Measurements from ENCODE around the gene HECW1. TPM values are rescaled to one million over a fixed set of nuclear protein-coding genes. Genes with fewer than 3 reads are reported as not detected.

The HECW1 gene
- total and polyA plus RNA-seq, 2 of the 8 experiments (the other 6 are each of a cell fraction or from before 2014, with no cell fraction given) = 2.9 to 12.7 TPM

DNA sequence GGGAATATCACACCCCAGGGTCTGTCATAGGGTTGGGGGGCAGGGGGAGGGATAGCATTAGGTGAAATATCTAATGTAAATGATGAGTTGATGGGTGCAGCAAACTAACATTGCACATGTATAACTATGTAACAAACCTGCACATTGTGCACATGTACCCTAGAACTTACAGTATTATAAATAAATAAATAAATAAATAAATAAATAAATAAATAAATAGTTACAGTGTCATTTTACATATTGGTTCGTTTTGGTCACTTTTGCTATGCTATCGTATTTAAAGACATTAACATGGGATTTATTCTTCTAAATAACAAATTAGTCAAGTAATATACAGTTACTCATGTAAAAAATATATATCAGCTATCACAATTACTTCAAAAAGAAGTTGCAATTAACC, 228.7 kb downstream of the HECW1 start:
- Histone ChIP-seq H2BK5ac (ENCODE audit: low read depth, low read length) (no peak overlapping the region), H4K8ac (ENCODE audit: extremely low read depth, insufficient read depth, low read length) (no peak overlapping the region), H2AK5ac (ENCODE audit: low read depth, low read length) (no peak overlapping the region), H3K9ac (replicated peaks in 1 of 4; ENCODE audit: extremely low read depth in 1 of 4, low read depth in 3 of 4, low read length in 3 of 4) (no peak overlapping the region), H3K23me2 (ENCODE audit: low read depth, low read length) (no peaks in the 10 kb centered on the region), H3K79me1 (ENCODE audit: low read depth, low read length) (no peaks in the 10 kb centered on the region), H3K4ac (replicated peaks; ENCODE audit: insufficient read length, low read depth, low read length) (no peak overlapping the region), H4K20me1 (replicated peaks in 1 of 2; ENCODE audit: control insufficient read depth in 1 of 2, insufficient read depth in 2 of 2, low read length in 2 of 2) (no peaks in the 10 kb centered on the region), H3K79me2 (ENCODE audit: control insufficient read depth in 1 of 2, insufficient read depth in 2 of 2, low read length in 2 of 2) (no peaks in the 10 kb centered on the region), H3K4me1 (replicated peaks in 1 of 4; ENCODE audit: control insufficient read depth in 3 of 4, insufficient read depth in 4 of 4, low read length in 3 of 4) (no peaks in the 10 kb centered on the region), H4K5ac (ENCODE audit: insufficient read length, low read depth, low read length) (no peak overlapping the region), H3K23ac (ENCODE audit: insufficient read length) (no peak overlapping the region), H3K4me3 (ENCODE audit: extremely low read depth in 1 of 4, insufficient read depth in 2 of 4, low read depth in 3 of 4, low read length in 4 of 4) (no peak overlapping the region), H2BK120ac (replicated peaks; ENCODE audit: low read depth, low read length) (no peak overlapping the region), H3K9me3 (ENCODE audit: insufficient read depth in 2 of 2, low read depth in 1 of 2, low read length in 1 of 2) (no peaks in the 10 kb centered on the region), H3K27ac (ENCODE audit: low read depth, low read length) (no peak overlapping the region), H3K14ac (ENCODE audit: insufficient read length) (no peak overlapping the region), H3K4me2 (ENCODE audit: insufficient read depth in 1 of 2, low read depth in 2 of 2, low read length in 2 of 2) (no peak overlapping the region), H3K18ac (ENCODE audit: extremely low read depth, low read length) (no peak overlapping the region), H3K36me3 (ENCODE audit: control insufficient read depth in 2 of 4, insufficient read depth in 4 of 4, low read length in 3 of 4) (no peaks in the 10 kb centered on the region), H2BK12ac (ENCODE audit: low read depth, low read length) (no peak overlapping the region), H2AFZ (ENCODE audit: low read length) (no peak overlapping the region), H3K27me3 (replicated peaks in 1 of 4; ENCODE audit: control insufficient read depth in 3 of 4, extremely low read depth in 1 of 4, insufficient read depth in 3 of 4, low read length in 3 of 4) (no peaks in the 10 kb centered on the region), H4K91ac (replicated peaks; ENCODE audit: insufficient read length, low read length) (no peak overlapping the region), H2BK15ac (ENCODE audit: low read length) (no peak overlapping the region), H2BK20ac (ENCODE audit: low read length) (no peak overlapping the region), H3K56ac (replicated peaks; ENCODE audit: insufficient read length, low read depth, low read length) (no peak overlapping the region)
- POLR2A ChIA-PET (ENCODE audit: partially characterized antibody) = no interaction called here
- no peak for DNase-seq (ENCODE audit: low read depth in 1 of 2, low spot score in 2 of 2)
- TF ChIP-seq CHD1 (IDR thresholded peaks at IDR 0.05; ENCODE audit: low read depth, low read length) = no peak
- TF ChIP-seq USF2 (IDR thresholded peaks at IDR 0.05; ENCODE audit: low read length) = no peak
- TF ChIP-seq PHF8 (conservative IDR thresholded peaks at IDR 0.05; ENCODE audit: low read depth, low read length) = no peak
- TF ChIP-seq CBX8 (IDR thresholded peaks at IDR 0.05; ENCODE audit: borderline replicate concordance, low read depth, low read length) = no peak
- TF ChIP-seq MAFK (IDR thresholded peaks at IDR 0.05; ENCODE audit: low read depth, low read length) = no peak
- no peak for TF ChIP-seq TCF12 (IDR thresholded peaks at IDR 0.05; ENCODE audit: low read depth, low read length)
- no peak for FAIRE-seq
- CTCF ChIA-PET (ENCODE audit: partially characterized antibody) = interaction anchor here (0.9 kb wide), 1 partner anchor 60 kb away, joined by 4 read pairs; no protein-coding TSS in a partner anchor
- 94% methylated on average over 2 of the region's 2 CpGs; no CpG with 5 or more reads in 1 of the 2 experiments for WGBS, 2 experiments (ENCODE audit: extremely low coverage in 1 of 2, insufficient coverage in 1 of 2, insufficient read length in 1 of 2, insufficient replicate concordance in 2 of 2, low coverage in 1 of 2, low lambda C conversion rate in 2 of 2, missing lambda C conversion rate in 1 of 2)

All from H1 (cell line).